GM18511 (cell line): ENCODE measurements around the gene SOWAHB.
"Not testable (repeated sequence)": the region's sequence is repeated elsewhere in the genome, so short reads cannot be mapped to it uniquely, and the experiment has no call there.

Source experiments
- ATAC-seq: cut with Tn5 transposase; IDR thresholded peaks from one replicate; pipeline ENCODE4 v1.9.1; 2021; ENCODE audit warnings: mild to moderate bottlenecking, moderate library complexity; ENCODE audit not compliant: unreplicated experiment

SOWAHB gene

DNA sequence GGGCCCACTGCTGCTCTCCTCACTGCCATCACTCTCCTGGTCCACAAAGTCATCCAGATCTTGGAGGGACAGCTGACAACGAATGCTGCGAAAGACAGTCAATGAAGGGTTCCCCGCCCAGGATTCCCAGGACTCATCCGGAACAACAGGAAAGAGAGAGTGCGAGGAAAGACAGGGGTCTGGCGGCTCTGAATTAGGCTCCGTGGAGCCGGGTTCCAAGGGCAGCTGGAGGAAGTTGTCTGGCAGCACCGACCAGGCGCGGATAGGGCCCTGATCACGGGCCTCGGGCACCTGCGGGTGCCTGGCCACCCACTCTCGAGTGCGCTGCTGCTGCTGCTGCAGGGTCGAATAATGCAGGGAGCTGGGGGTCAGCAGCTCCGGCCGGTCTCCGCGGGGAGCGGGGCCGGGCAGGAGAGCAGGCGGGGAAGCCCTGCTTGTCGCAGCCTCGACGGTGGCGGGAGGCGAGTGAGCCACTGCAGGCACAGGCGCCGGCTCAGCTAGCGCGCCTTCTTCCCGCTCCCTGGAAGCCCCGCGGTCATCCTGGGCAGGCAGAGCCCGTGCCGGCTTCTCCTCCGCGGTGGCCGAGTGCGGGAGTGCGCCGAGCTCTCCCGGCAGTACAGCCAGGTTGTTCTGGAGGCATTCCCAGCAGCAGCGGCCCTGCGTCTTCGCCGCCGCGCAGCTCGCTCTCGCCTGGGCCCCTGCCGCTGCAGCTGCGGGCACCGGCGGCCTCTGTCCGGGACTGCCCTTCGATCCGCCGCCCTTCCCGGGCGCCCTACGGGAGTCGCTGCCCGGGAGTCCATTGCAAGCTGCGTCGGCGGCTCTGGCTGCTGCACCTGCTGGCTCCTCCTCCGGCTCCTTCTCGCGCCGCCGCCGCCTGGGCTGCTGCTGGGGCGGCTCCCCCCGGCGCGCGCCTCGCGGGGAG is 1.1 kb downstream of the SOWAHB start:
- ATAC-seq, result peak; percentile 42

DNA sequence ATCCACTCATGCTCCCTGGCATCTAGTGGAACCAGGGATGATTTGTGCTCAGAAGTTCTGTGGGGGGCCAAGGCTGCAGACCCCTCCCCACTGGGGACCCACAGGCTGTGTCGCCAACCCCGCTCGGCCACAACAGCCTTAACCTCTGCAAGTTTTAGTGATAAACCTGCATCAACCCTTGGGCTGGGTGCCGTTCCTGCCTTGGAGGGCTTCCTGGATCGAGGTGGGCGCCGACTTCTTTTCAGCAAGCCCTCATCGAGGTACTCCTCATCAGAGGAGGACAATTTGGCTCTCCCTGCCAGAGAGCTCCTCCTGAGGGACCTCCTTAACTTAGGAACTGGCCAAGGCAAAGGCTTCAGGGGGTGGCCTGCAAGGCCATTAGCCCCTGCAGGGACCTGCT is 1.9 kb downstream of the SOWAHB start:
- no peak for ATAC-seq

DNA sequence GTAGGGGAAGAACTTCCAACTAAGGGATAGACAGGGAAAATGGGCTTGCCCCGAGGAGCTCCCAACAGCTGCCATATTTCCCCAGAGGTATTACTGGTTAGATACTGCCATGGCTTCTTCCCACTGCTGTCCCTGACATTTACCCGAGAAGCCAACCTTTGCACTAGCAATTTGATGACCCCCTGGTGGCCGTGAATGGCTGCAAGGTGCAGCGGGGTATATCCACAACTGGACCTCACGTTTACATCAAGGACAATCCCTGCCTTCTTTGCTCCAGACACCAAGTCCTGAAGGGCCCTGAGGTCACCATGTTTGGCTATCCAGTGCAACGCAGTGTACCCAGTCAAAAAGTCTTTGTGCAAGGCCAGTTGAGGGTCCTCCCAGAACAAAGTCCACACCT is 2.3 kb downstream of the SOWAHB start:
- no peak for ATAC-seq

DNA sequence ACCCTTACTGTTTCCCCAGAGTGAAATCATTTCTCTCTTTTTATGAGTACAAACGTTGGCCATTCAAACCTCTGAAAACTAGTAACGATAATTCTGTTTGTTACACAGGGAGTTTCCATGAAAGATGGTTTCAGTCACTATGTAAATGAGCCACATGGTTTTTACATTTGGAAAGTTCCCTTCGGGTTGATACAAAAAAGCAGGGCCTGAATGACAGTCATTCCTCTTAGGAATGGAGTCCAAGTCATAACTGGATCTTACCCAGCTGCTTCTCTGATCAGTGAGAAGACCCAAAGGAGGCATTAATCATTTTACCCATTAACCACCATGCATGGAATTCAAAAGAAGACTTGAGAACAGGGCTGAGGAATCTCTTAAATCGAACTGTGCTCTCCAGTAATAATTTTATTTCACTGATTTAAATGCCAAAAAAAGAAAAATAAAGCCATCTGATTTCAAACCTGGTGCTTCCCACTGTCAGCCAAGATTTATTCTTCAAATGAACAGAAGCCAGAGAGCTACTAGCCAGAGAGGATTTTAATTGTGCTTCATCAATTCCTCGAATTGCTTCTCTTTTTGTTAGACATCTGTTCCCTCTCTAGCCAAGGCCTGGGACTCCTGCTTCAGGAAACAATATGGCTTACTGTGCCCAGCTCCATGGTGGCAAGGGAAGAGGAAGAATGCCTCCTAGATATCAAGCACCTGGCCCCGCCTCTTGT is 3.2 kb downstream of the SOWAHB start:
- ATAC-seq, result no peak

DNA sequence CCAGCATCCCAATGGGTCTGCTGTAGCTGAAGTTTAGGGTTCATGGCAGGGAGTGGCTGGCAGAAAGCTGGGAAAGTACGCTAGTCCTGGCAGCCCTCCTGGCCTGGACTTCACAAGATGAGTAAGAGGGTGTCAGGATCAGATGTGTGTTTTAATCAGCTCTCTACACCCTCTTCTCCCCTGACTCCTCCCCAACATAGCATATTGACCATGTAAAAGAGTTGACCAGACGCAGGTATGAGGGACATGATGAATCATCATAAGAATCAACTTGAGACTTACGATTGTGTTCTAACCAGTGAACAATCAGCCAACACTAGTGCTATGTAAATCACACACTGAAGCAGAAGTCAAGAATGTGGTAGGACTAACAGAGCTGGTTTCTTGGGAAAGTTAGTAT is 5.3 kb downstream of the SOWAHB start:
- ATAC-seq, result no peak

DNA sequence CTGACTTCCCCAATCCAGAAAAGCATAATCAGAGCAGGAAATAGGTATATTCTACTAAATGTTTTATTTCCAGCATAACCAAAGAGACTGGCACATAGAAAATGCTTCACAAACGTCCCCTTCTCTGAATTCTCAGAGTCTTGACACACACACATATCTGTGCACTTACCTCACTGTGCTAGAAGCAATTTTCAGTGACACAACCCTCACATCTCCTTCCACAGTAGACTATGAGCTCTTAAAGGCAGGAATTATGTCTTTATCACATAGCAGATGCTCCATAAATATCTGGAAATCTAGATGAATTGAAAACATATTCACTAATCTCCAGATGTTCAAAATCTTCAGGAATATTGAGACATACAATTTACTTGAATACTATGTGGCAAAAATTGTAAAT is 5.9 kb downstream of the SOWAHB start:
- ATAC-seq, result no peak

DNA sequence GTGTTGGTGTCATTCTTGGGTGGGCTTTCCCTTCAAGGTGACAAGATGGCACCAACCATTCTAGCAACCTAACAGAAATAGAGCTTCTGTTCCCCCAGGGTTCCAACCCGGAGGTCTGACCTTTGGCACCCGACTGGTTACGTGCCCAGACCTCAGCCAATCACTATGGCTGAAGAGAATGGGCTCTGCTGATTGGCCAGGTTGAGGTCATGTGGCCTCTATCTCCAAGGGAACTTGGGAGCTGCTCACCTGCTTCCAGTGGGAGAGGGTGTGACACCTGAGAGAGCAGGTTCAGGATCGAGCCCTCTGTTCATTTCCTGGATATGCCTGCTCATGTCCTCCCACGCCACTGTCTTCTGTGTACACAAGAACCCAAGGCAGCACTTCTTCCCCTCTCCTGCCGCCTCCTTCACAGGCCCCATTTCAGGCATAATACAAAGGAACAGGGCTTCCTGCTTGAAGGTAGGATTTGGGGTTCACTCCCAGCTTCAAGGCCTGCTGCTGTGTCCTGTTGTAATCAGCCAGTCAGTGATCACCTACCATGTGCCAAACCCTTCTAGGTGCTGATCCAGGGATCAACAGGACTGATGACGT is 11.0 kb downstream of the SOWAHB start:
- ATAC-seq, result no peak

DNA sequence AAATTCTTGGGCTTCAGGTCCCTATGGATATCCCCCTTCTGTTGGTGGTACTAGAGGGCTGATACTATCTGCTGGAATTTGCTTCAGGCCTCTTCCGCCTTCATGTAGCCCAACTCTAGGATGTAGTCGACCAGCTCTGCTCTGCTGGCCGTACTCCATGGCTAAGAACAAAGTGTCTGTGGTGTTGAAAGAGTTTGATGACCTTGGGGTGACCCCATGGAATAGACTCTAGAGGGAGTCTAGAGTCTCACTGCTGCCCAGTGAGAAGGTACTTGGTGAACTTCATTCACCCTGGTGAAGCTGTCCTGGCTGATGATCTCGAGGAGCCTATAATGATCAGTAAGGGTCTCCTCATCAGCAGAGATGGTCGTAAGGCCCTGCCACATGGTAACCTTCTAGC is 11.7 kb downstream of the SOWAHB start:
- no peak for ATAC-seq

DNA sequence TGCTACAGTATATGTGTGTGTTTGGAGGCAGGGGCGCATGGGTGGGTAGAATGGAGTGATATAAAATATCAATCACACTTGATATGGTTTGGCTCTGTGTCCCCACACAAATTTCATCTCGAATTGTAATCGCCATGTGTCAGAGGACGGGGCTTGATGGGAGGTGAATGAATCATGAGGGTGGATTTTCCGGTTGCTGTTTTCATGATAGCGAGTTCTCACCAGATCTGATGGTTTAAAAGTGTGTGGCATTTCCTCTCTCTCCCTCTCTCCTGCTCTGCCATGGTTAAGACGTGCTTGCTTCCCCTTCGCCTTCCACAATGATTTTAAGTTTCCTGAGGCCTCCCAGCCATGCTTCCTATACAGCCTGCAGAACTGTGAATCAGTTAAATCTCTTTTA is 14.8 kb downstream of the SOWAHB start:
- ATAC-seq, result no peak

DNA sequence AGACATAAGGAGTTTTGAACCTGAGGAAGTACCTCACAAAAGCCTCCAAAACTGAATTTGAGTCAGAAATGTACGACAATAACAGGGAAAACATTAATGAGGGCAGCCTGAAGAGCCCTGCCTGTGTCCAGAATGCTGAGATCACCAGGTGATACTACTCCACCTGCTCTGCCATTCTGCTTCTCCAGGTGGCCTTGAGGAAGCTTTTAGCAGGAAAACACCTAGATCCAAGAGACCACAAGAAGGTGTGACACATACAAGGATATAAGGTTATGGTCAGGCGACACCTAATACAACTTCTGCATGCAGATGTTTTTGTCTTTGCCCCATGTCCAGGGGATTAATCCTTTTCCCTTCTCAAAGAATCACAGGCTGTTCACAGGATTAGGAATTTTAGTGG is 15.3 kb downstream of the SOWAHB start:
- no peak for ATAC-seq

DNA sequence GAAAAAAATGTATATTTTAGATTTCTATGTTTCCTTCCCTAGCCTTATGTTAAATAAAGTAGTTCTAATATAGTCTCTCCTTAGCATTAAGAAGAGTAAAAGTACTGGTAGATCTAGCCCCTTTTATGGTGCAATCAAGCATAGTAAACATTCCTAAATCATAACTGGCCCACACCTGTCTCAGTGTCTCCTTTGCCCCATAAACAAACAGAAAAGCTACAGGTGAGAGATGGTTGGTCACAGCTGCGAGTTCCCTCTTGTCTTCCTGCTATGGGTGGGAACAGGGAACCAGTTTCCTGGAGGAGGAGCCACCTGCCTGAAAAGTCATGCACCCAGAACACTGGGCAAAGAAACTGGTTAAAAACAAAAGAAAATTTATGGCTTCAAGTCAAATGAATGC is 16.6 kb downstream of the SOWAHB start:
- no peak for ATAC-seq

DNA sequence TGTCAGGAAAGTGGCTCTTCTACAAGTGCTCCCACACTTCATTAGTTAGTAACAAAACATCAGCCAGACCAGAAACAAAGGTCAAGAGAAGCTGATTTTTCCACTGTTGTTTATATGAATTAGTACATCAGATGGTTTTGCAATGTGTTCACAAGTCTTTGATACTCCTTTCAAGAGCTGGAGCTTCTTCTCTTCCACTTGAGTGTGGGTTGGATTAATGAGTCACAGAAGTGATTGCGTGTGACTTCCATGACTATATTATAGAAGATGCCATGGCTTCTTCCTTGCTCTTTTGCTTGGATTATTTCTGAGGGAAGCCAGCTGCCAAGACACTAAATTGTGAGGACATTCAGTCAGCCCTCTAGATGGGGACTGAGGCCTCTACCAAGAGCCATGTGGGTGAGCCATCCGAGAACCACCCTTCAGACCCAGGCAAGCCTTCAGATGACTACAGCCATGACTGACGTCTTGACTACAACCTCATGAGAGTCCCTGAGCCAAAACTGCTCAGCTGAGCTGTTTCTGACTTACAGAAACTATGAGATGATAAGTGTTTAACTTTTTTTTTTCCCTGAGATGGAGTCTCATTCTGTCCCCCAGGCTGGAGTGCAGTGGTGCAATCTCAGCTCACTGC is 18.1 kb downstream of the SOWAHB start:
- ATAC-seq, result no peak

DNA sequence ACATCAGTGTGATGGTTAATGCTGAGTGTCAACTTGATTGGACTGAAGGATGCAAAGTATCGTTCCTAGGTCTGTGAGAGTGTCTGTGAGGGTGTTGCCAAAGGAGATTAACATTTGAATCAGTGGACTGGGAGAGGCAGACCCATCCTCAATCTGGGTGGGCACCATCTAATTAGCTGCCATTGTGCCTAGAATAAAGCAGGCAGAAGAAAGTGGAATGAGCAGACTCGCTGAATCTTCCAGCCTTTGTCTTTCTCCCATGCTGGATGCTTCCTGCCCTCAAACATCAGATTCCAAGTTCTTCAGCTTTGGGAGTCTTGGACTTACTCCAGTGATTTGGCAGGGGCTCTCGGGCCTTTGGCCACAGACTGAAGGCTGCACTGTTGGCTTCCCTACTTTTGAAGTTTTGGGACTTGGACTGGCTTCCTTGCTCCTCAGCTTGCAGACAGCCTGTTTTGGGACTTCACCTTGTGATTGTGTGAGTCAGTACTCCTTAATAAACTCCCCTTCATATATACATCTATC is 19.2 kb downstream of the SOWAHB start:
- ATAC-seq, result not testable (repeated sequence)

DNA sequence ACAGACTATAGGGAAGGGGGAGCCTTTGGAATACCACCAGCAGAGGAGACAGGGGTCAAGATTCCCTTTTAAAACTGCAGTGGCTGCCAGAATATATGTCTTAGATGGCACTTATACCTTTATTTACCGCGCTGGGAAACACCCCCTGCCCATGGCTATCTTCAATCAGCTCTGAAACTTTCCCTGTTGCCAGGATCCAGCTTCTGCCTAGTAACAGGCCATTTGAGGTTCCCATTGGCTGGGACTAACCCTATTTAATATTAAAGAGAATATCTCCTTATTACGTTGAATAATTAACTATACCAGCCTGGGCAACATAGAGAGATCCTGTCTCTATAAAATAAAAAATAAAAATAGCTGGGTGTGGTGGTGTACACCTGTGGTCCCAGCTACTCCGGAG is 23.8 kb downstream of the SOWAHB start:
- ATAC-seq, result no peak

DNA sequence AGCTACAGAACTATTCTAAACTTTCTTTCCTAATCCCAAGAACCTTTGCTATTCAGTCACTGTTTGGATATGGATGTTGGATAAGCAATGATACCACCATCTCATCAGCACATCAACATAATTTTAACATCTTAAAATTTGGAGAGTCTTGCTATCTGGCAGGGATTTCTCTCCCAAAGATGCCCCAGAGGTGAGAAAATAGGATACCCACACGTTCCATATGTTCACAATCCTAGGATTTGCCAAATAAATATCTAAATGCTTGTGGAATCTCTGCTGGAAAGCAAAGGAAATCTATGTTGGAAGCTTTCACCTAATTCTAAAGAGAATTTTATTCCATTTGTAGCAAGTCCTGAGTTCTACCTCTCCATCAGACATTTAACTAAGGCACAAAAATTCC is 24.4 kb downstream of the SOWAHB start:
- ATAC-seq, result no peak

DNA sequence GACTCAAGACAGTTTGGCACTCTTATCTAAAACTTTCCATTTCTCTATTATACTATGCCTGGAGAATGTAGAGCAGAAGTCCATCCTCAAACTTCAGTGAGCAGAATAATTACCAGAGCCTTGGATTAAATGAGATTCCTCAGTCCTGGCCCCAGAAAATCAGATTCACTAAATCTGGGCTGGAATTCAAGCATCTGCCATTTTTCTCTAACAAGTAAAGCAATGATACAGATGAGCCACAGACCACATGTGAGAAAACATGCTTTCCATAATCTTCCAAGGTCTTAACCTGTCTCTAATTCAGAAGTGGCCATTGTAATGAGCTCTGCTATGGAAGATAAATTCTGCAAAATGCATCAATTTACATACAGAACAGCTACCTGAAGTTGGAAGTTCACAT is 25.4 kb downstream of the SOWAHB start:
- no peak for ATAC-seq

DNA sequence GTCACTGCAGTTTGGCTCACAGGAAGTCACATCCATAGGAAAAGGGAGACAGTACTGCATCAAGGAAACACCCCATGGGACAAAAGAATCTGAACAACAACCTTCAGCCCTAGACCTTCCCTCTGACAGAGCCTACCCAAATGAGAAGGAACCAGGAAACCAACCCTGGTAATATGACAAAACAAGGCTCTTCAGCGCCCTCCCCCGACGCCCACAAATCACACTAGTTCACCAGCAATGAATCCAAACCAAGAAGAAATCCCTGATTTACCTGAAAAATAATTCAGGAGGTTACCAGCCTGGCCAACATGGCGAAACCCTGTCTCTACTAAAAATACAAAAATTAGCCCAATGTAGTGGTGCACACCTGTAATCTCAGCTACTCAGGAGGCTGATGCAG is 29.2 kb downstream of the SOWAHB start:
- ATAC-seq, result not testable (repeated sequence)

DNA sequence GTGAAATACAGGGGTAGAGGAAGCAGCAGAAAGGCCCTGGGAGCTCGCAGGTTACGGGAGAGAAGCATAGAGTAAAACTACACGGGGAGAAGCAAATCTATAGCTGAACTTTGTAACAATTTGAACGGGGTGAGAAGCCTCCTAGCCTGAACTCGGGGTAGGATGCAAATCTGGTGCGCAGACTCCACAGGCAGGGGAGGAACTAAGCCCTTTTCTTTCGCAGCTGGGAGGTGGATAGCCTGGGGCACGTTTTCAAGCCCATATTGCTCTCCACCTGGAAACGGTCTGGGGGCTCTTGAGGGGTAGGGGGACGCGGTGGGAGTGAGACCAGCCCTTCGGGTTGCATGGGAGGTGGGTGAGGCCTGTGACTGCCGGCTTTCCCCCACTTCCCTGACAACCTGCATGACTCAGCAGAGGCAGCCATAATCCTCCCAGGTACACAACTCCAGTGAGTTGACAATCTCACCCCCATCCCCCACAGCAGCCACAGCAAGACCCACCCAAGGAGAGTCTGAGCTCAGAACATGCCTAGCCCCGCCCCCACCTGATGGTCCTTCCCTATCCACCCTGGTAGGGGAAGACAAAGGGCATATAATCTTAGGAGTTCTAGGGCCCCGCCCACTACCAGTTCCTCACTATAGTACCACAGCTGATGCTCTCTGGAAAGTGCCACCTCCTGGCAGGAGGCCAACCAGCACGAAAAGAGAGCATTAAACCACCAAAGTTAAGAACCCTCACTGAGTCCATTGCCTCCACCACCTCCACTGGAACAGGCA is 29.9 kb downstream of the SOWAHB start:
- ATAC-seq, result no peak

DNA sequence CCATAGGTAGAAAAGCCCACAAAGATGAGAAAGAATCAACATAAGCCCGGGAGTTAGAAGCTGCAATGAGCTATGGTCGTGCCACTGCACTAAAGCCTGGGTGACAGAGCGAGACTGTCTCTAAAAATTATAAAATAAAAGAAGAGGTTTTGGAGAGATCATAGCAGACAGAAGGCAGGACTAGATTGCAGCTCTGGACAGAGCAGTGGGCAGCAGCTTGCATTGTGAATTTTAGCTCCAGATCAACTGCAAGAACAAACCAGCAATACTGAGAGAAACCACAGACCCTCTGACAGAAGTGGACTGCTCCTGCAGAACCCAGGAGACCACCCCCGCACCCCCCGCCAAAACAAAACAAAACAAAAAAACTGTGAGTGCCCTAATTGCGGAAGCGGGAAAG is 30.6 kb downstream of the SOWAHB start:
- ATAC-seq, result no peak

DNA sequence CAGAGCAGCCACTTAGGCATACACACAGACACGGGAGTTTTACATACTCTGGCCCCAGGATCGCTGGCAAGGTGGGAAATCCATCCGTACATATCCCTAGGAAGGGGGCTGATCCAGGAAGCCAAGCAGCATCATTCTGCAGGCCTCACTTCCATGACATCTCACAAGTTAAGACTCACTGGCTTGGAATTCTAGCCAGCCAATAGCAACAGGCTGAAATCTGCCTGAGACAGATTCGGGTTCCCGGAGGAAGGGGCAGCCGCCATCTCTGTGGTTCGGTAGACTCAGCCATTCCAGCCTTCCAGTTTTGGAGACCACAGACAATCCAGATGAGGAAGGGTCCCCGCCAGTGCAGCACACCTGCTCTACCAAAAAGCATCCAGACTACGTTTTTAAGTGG is 31.3 kb downstream of the SOWAHB start:
- no peak for ATAC-seq
